Fibroblast of skin of left quadriceps (primary cell): Measurements from ENCODE around the gene PPM1A.

Experiments
- DNase-seq, 2 experiments: peaks; one replicate each; pipeline ENCODE4 v3.0.0-alpha.2; 2013; ENCODE audit warnings: low read depth in 2 of 2

The PPM1A gene

GRCh38 chr14:60266021-60266937 is 17.3 kb downstream of the PPM1A start:
- no peak for DNase-seq

GRCh38 chr14:60272177-60272576 is 23.2 kb downstream of the PPM1A start:
- no peak for DNase-seq

GRCh38 chr14:60273956-60274355 is 24.9 kb downstream of the PPM1A start:
- DNase-seq = no peak

DNA sequence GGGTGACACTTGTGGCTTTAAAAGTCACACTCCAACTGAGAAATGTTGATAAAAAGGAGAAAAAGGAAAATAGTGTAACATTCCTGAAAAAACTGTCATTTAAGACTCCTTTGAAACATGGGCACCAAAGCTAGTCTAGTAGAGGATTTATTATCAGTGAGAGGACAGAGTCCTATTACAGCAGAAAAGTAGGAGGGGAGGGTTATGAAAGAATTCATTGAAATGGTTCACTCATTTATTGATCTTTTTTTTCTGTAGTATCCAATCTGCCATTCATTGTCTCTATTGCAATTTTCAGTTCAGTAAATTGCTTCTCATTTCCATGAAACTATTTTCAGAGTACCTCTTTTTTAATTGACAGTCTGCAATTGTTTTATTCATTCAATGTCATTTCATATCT is 25.4 kb downstream of the PPM1A start:
- no peak for DNase-seq

GRCh38 chr14:60275932-60276331 is 26.9 kb downstream of the PPM1A start:
- DNase-seq = no peak

DNA sequence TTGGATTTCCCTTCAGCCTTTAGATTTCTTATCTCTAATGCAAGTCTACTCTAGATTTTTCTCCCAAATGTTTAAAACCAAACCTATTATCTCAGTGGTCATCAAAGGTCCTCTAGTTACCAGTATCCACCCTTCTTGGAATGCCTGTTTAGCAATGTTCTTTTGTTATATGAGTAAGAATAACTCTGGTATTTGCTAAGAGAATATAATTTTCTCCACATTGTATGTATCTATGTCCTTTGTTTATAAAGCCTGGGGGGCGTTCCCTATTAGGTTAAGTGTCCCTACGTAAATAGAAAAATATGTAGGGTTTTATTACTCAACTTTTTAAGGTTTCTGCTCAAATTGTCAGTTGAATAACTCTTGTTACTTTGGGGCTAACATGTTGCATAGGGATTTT is 27.3 kb downstream of the PPM1A start:
- DNase-seq = no peak

- DNase-seq = no peak
Measured at GRCh38 chr14:60277605-60278190, 28.7 kb downstream of the PPM1A start.

- no peak for DNase-seq
Measured at GRCh38 chr14:60278350-60278749, 29.3 kb downstream of the PPM1A start.

GRCh38 chr14:60287452-60287851 is 38.4 kb downstream of the PPM1A start:
- DNase-seq = no peak

- DNase-seq = no peak
Measured at GRCh38 chr14:60288279-60288678, 39.3 kb downstream of the PPM1A start.

GRCh38 chr14:60294411-60295069 is 45.5 kb downstream of the PPM1A start:
- no peak for DNase-seq

DNA sequence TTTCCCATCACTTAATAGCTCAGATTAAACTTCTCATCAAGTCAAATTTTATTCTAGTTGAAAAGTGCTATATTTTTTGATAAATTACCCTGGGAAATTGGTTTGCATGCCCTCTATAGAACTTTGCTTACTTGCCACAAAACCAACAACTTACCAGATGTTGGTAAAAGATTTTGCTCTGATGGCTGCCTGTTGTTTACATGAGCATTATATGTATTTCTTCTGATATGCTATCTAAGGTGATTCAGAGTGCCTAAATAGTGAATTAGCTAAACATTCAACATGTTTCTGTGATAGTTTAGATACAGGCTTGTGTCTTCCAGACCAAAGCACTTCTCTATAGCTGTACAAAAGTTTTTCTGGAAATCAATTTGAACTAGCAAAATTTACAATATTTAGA is 51.0 kb downstream of the PPM1A start:
- DNase-seq = no peak

DNA sequence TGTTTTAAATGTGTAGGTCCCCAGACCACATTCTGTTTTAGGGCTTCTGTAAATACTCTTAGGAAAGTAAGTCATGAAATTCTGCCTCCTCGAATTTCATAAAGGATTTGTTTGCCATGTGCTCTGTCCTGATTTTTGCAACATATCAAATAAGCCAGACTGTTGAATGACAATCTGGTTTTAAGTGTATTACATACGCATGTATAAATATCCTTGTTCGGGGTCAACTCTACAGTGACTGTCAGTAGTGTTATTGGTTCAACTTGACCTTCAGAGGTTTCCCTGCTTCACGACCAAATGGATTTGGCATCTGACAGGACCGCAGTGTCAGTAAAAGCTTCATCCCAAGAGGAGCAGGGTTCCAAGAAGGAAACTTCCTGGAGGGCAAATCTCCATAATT is 52.7 kb downstream of the PPM1A start:
- no peak for DNase-seq

GRCh38 chr14:60302663-60303062 is 53.6 kb downstream of the PPM1A start:
- DNase-seq = no peak

DNA sequence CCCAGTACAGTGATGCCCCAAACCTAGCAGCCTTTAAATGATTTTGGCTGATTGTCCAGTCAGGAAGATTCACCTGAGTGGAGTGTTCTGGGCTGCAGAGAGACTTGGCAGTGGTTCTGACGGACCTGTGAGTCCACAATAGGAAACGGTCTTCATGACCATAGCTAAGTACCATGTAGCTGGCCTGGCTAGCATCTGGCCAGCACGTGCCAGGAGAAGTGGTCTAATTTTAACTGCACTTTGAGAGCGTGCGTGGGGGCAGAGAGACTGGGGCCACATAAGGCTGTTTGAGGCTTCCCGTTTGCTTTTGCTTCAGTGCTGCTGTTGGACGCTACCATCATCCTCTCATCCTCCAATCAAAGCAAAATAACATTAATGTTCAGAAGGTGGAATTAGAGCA is 54.7 kb downstream of the PPM1A start:
- no peak for DNase-seq

- no peak for DNase-seq
Measured at GRCh38 chr14:60304509-60304908, 55.5 kb downstream of the PPM1A start.

DNA sequence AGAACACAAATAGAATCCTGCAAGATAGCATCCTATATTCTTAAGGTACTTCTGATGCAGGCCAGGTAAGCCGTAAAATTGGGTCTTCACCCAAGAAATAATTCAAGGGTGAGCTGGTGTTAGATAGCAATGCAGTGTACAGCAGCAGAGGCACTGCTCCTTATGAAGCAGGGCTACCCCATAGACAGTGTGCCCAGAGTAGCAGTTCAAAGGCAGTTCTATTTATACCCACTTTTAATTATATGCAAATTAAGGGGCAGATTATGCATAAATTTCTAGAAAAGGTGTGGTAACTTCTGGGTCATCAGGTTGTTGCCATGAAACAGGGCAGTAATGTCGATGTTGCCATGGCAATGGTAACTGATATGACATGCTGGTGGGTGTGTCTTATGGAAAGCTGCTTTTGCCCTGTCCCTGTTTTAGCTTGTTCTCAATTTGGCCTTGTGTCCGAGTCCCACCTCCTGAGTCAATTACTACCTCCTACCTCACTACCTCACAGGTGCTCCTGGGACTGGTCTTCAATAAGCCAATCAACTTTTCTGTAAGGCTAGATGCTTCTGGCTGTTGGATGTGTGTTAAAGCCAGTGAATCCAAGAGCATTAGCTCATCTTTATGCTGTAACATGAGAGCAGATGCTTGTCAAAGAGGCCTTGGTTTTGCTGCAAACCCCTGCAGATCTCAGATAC is 61.0 kb downstream of the PPM1A start:
- DNase-seq = no peak

DNA sequence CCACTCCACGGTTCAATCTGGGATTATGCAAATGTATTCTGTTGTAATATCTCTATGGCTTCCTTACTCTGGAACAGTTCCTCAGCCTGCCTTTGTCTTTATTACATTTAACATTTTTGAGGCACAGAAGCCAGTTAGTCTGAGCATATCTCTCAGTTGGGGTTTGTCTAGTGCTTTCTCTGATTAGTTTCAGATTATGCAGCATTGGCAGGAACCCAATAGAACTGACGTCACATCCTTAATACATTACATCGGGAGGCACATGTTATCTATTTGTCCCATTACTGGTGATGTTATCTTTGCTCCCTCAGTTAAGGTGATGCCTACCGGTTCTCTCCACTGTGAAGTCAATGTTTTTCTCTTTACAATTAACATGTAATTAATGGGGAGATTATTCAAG is 62.4 kb downstream of the PPM1A start:
- DNase-seq = peak; percentile 57 to 67

GRCh38 chr14:60313093-60313492 is 64.1 kb downstream of the PPM1A start:
- DNase-seq = no peak

DNA sequence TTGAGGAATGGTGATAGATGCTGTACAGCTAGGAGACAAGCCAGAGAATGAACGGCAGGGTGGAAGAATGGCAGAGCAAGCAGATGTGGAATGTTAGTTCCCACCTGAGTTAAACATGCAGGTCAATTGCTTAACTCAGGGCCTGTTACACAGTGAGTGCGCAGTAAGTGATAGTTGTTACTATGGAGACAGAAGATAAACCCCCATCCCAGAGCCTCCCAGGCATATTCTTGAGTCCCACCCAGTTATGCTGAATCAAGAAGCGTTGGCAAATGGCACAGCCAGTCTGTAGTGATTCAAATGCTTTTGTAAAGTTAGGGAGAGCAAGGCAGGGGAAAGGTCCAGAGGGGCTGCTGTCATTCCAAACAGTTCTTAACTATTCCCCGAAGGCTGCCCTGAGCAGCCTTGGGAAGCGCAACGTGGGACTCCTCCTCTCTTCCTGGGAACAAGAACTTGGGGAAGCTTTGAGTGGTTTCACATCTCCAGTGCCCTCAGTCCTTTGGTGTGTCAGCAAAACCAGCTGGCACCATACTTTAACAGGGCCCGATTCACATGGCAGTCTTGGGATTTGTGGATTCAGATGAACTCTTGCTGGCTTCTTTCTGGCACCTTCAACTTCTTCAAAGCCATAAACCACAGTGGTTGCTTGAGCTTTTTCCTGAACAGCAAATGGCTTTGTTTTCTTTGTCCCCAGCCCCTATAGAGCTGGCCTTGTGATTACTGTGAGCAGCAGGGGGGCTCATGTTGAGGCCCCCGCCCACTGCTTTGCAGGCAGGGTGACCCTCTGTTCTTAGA is 66.4 kb downstream of the PPM1A start:
- DNase-seq = no peak

- no peak for DNase-seq
Measured at GRCh38 chr14:60317609-60318008, 68.6 kb downstream of the PPM1A start.
